ENCODE results near the gene SH3PXD2A. TPM values are rescaled to one million over a fixed set of nuclear protein-coding genes. Genes with fewer than 3 reads are reported as not detected.

The SH3PXD2A gene
- total and polyA plus RNA-seq, 9 of the 15 experiments (the other 6 are each of a cell fraction or from before 2014, with no cell fraction given) = 0.41 to 9.3 (median 2.5) TPM

DNA sequence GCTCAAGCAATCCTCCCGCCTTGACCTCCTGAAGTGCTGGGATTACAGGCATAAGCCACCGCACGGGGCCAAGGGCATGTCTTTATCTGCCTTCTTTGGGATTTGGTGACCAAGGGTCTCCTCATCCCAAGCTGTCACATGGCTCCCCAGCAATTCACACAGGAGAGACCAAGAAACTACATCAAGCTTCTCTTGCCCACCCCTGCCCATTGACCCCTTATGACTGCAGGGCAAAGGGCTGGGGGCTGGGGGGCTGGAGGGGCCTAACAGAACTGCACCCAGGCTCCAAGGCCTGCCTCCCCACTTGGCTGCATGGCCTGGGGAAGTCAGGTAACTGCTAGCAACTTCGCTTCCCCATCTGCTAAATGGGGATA is 137.1 kb downstream of the SH3PXD2A start:
- H3K27ac ChIP-seq (ENCODE audit: extremely low read depth, low read depth, low read length) = no peak overlapping the region
- no peaks in the 10 kb centered on the region for H3K4me1 ChIP-seq (replicated peaks in 1 of 2; ENCODE audit: control insufficient read depth in 2 of 2, insufficient read depth in 2 of 2, low read length in 2 of 2)
- no peaks in the 10 kb centered on the region for H3K9me3 ChIP-seq (replicated peaks; ENCODE audit: control insufficient read depth, insufficient read depth, low read depth, low read length)
- H3K79me2 ChIP-seq (ENCODE audit: control insufficient read depth, insufficient read depth, low read length) = no peaks in the 10 kb centered on the region
- peaks cover 4 to 39% of the 10 kb centered on the region in 2 experiments; a peak in 4 of 5 replicates for H3K27me3 ChIP-seq (ENCODE audit: control insufficient read depth in 2 of 2, insufficient read depth in 2 of 2, low read length in 2 of 2)
- intact Hi-C loops (cut with micrococcal nuclease) (no loop called here), in situ Hi-C loops (cut with MboI) (loop anchor here (10.0 kb wide), 2 partner anchors 167 to 487 kb away; no protein-coding TSS in a partner anchor)
- no peak overlapping the region for H3K9ac ChIP-seq (ENCODE audit: insufficient read depth in 1 of 2, low read depth in 2 of 2, low read length in 2 of 2)
- no TSS peak for BruUV-seq (replicated peaks)
- POLR2A ChIA-PET = interaction anchor here (0.9 kb wide), 1 partner anchor 9 kb away, joined by 3 read pairs; no protein-coding TSS in a partner anchor
- no peaks in the 10 kb centered on the region for H3K9me1 ChIP-seq (ENCODE audit: control insufficient read depth, insufficient read depth, low read length)
- CTCF ChIA-PET (ENCODE audit: low intra/inter-chr PET ratio) = no interaction called here
- H3K4me3 ChIP-seq = no peak overlapping the region
- no peaks in the 10 kb centered on the region for H3K36me3 ChIP-seq (ENCODE audit: control insufficient read depth, insufficient read depth, low read length)
- ATAC-seq (no peak), FAIRE-seq (no peak), DNase-seq (ENCODE audit: extremely low read depth in 1 of 4, low spot score in 3 of 4) (no peak)
- 0% methylated on average over 4 of the region's 4 CpGs for WGBS (ENCODE audit: insufficient coverage, low coverage, missing lambda C conversion rate)
- TF ChIP-seq ZNF384 (IDR thresholded peaks at IDR 0.05; ENCODE audit: low read depth, low read length) = no peak
- no peak for TF ChIP-seq ZNF668 (CRISPR knock-in tag; IDR thresholded peaks at IDR 0.05)
- TF ChIP-seq KAT7 (CRISPR knock-in tag; IDR thresholded peaks at IDR 0.05; ENCODE audit: borderline replicate concordance) = no peak
- no peak for TF ChIP-seq BCOR (IDR thresholded peaks at IDR 0.05)
- no peak for TF ChIP-seq KLF13 (tag; IDR thresholded peaks at IDR 0.05; ENCODE audit: borderline replicate concordance, low read depth)
- no peak for TF ChIP-seq ZBTB7A (IDR thresholded peaks at IDR 0.05; ENCODE audit: borderline replicate concordance, control insufficient read depth, low read depth, low read length)
- TF ChIP-seq, protein P1, sequence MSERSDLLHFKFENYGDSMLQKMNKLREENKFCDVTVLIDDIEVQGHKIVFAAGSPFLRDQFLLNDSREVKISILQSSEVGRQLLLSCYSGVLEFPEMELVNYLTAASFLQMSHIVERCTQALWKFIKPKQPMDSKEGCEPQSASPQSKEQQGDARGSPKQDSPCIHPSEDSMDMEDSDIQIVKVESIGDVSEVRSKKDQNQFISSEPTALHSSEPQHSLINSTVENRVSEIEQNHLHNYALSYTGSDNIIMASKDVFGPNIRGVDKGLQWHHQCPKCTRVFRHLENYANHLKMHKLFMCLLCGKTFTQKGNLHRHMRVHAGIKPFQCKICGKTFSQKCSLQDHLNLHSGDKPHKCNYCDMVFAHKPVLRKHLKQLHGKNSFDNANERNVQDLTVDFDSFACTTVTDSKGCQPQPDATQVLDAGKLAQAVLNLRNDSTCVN (CRISPR knock-in tag; IDR thresholded peaks at IDR 0.05) = no peak
- no peak for TF ChIP-seq ZNF133 (CRISPR knock-in tag; IDR thresholded peaks at IDR 0.05)
- TF ChIP-seq ZFP1 (CRISPR knock-in tag; IDR thresholded peaks at IDR 0.05) = no peak
- no peak for TF ChIP-seq ZNF717 (CRISPR knock-in tag; IDR thresholded peaks at IDR 0.05)
- H3K4me2 ChIP-seq (ENCODE audit: insufficient read depth, low read length) = no peak overlapping the region
- 0 out of 2 replicates have a peak, but pooled peaks cover under 1% of the 10 kb centered on the region for H4K20me1 ChIP-seq (replicated peaks; ENCODE audit: control insufficient read depth, insufficient read depth, low read length)
- H2AFZ ChIP-seq (ENCODE audit: low read depth, low read length) = no peak overlapping the region

All from K562 (cell line).